GM23338 (cell line): ENCODE data around the gene CTNNBIP1. TPM values are rescaled to one million over a fixed set of nuclear protein-coding genes. Genes with fewer than 3 reads are reported as not detected.

Experiments used
- ATAC-seq: fragments of 200-7000 bp; cut with Tn5 transposase; 3 replicates; pipeline ENCODE4 v1.9.1; 2020
- DNase-seq: peaks from one replicate; pipeline ENCODE4 v3.0.0-alpha.2; 2015; ENCODE audit warnings: low spot score
- H2AFZ ChIP-seq: fragments of 200-600 bp; sonication (generic); 2 replicates; pipeline ENCODE4 v1.8.0; 2016; ENCODE audit warnings: antibody characterized with exemption, mild to moderate bottlenecking, moderate library complexity
- H3F3A ChIP-seq: fragments of 200-600 bp; sonication (generic); replicated peaks from 2 replicates; pipeline ENCODE4 v1.8.0; 2017; ENCODE audit warnings: antibody characterized with exemption, mixed run types, low read depth
- H3K27ac ChIP-seq: fragments of 200-600 bp; sonication (generic); 2 replicates; pipeline ENCODE4 v1.6.1; 2016; ENCODE audit warnings: low read depth
- H3K27me3 ChIP-seq: fragments of 200-600 bp; sonication (generic); 2 replicates; pipeline ENCODE4 v1.8.0; 2016; ENCODE audit warnings: mild to moderate bottlenecking, mixed run types, moderate library complexity; ENCODE audit not compliant: insufficient read depth
- H3K36me3 ChIP-seq: fragments of 200-600 bp; sonication (generic); 2 replicates; pipeline ENCODE4 v1.8.0; 2016; ENCODE audit warnings: mild to moderate bottlenecking; ENCODE audit not compliant: insufficient read depth
- H3K4me1 ChIP-seq: fragments of 200-600 bp; sonication (generic); 2 replicates; pipeline ENCODE4 v1.8.0; 2016; ENCODE audit warnings: mild to moderate bottlenecking, moderate library complexity; ENCODE audit not compliant: insufficient read depth
- H3K4me2 ChIP-seq: fragments of 200-600 bp; sonication (generic); 2 replicates; pipeline ENCODE4 v1.7.1; 2017; ENCODE audit warnings: mixed run types
- H3K4me3 ChIP-seq: fragments of 200-600 bp; sonication (generic); 2 replicates; pipeline ENCODE4 v1.6.1; 2016; ENCODE audit warnings: mixed run types
- H3K79me2 ChIP-seq: fragments of 200-600 bp; sonication (generic); replicated peaks from 2 replicates; pipeline ENCODE4 v1.8.0; 2017; ENCODE audit warnings: mild to moderate bottlenecking; ENCODE audit not compliant: insufficient read depth
- H3K9me2 ChIP-seq: fragments of 200-600 bp; sonication (generic); 2 replicates; pipeline ENCODE4 v1.8.0; 2017; ENCODE audit not compliant: insufficient read depth
- H4K20me1 ChIP-seq: fragments of 200-600 bp; sonication (generic); replicated peaks from 2 replicates; pipeline ENCODE4 v1.8.0; 2017; ENCODE audit warnings: mild to moderate bottlenecking; ENCODE audit not compliant: insufficient read depth
- H3K27ac Mint-ChIP-seq: 2 replicates; pipeline ENCODE4 v1.8.0; 2020; ENCODE audit warnings: inconsistent platforms, mild to moderate bottlenecking, moderate library complexity, mixed read lengths
- H3K27me3 Mint-ChIP-seq: 3 replicates; pipeline ENCODE4 v1.8.0; 2022; ENCODE audit warnings: low read depth, mild to moderate bottlenecking, moderate library complexity, mixed read lengths, inconsistent platforms; ENCODE audit not compliant: insufficient read depth, poor library complexity
- H3K36me3 Mint-ChIP-seq: 3 replicates; pipeline ENCODE4 v1.8.0; 2021; ENCODE audit warnings: low read depth, mild to moderate bottlenecking, inconsistent platforms, moderate library complexity, mixed read lengths
- H3K4me1 Mint-ChIP-seq: 3 replicates; pipeline ENCODE4 v1.8.0; 2020; ENCODE audit warnings: mild to moderate bottlenecking, inconsistent platforms, mixed read lengths
- H3K4me3 Mint-ChIP-seq: 3 replicates; pipeline ENCODE4 v1.8.0; 2021; ENCODE audit warnings: moderate library complexity, mild to moderate bottlenecking, inconsistent platforms, mixed read lengths
- H3K9me3 Mint-ChIP-seq: 3 replicates; pipeline ENCODE4 v1.8.0; 2020; ENCODE audit warnings: moderate library complexity, mild to moderate bottlenecking, inconsistent platforms, mixed read lengths
- CTCF ChIP-seq, 2 experiments: fragments of 200-600 bp in 1 of 2; sonication (generic) in 1 of 2; conservative IDR thresholded peaks; 2 replicates each; pipeline versions ENCODE4 v1.5.1 to v1.6.1; 2016 to 2017; ENCODE audit warnings: antibody characterized with exemption in 2 of 2, low read depth in 2 of 2, mild to moderate bottlenecking in 2 of 2, moderate library complexity in 1 of 2
- EZH2 ChIP-seq: fragments of 200-600 bp; sonication (generic); IDR thresholded peaks from one replicate; pipeline ENCODE4 v1.8.0; 2017; ENCODE audit warnings: antibody characterized with exemption, mild to moderate bottlenecking, low read depth; ENCODE audit not compliant: unreplicated experiment
- EZH2phosphoT487 ChIP-seq: fragments of 200-600 bp; sonication (generic); IDR thresholded peaks from one replicate; pipeline ENCODE4 v1.8.1; 2018; ENCODE audit warnings: antibody characterized with exemption; ENCODE audit not compliant: unreplicated experiment
- JUNB ChIP-seq: IDR thresholded peaks from one replicate; pipeline ENCODE4 v1.6.1; 2016; ENCODE audit warnings: antibody characterized with exemption; ENCODE audit not compliant: unreplicated experiment
- NANOG ChIP-seq: IDR thresholded peaks from 2 replicates; pipeline ENCODE4 v1.6.1; 2016; ENCODE audit warnings: antibody characterized with exemption, borderline replicate concordance
- POLR2AphosphoS5 ChIP-seq: IDR thresholded peaks from 2 replicates; pipeline ENCODE4 v1.6.1; 2016; ENCODE audit warnings: antibody characterized with exemption, low read depth
- REST ChIP-seq: IDR thresholded peaks from one replicate; pipeline ENCODE4 v1.6.1; 2018; ENCODE audit warnings: antibody characterized with exemption; ENCODE audit not compliant: unreplicated experiment
- STAT1 ChIP-seq: IDR thresholded peaks from one replicate; pipeline ENCODE4 v1.6.1; 2016; ENCODE audit warnings: antibody characterized with exemption; ENCODE audit not compliant: unreplicated experiment
- ZNF114 ChIP-seq: fragments of 250-450 bp; sonication (Bioruptor Pico); IDR thresholded peaks from 2 replicates; pipeline ENCODE4 v1.5.0; 2020; ENCODE audit warnings: mild to moderate bottlenecking, moderate library complexity
- ZNF331 ChIP-seq: fragments of 250-450 bp; sonication (Bioruptor Pico); IDR thresholded peaks from 2 replicates; pipeline ENCODE4 v1.5.0; 2020; ENCODE audit warnings: low read depth, mild to moderate bottlenecking, moderate library complexity
- ZNF462 ChIP-seq: fragments of 250-450 bp; sonication (Bioruptor Pico); IDR thresholded peaks from 2 replicates; pipeline ENCODE4 v1.5.0; 2020; ENCODE audit warnings: mild to moderate bottlenecking, moderate library complexity
- polyA plus RNA-seq: library from polyadenylated mRNA; unstranded; fragments of >200 nt; fragmentation: Nextera tagmentation; extraction: Ambion mirVana; gene quantifications from 2 replicates; pipeline ENCODE4 v1.2.1, GENCODE V29; 2016
- total RNA-seq: library from RNA; depleted of rRNA; stranded (reverse); fragments of >200 nt; shearing (Covaris generic); gene quantifications from 2 replicates; pipeline ENCODE4 v1.2.3, GENCODE V29; 2014

CTNNBIP1 gene
- total and polyA plus RNA-seq, 2 experiments from 2014 or later: 30.3 to 55.1 TPM

GRCh38 chr1:9855186-9855585 is 54.9 kb downstream of the CTNNBIP1 start:
- peaks cover 4% of the 10 kb centered on the region for H3K27me3 Mint-ChIP-seq
- no peak overlapping the region for H3K4me3 Mint-ChIP-seq
- H3K36me3 Mint-ChIP-seq: peaks cover 29% of the 10 kb centered on the region
- no peak overlapping the region for H3K27ac Mint-ChIP-seq
- no peaks in the 10 kb centered on the region for H3K79me2 ChIP-seq
- no peaks in the 10 kb centered on the region for H3K9me2 ChIP-seq
- H3K4me2 ChIP-seq: no peak overlapping the region
- H3K4me1 ChIP-seq: peaks cover 7% of the 10 kb centered on the region; the same call in 1 of the 2 replicates
- H3K27me3 ChIP-seq: no peaks in the 10 kb centered on the region
- no peaks in the 10 kb centered on the region for H3K36me3 ChIP-seq
- peaks cover 7% of the 10 kb centered on the region; the same call in 2 of the 3 replicates for H3K9me3 Mint-ChIP-seq
- H3K27ac ChIP-seq: no peak overlapping the region
- ATAC-seq: no peak
- H2AFZ ChIP-seq: no peak overlapping the region
- H4K20me1 ChIP-seq: no peaks in the 10 kb centered on the region
- 0 out of 2 replicates have a peak, but pooled peaks cover 2% of the 10 kb centered on the region for H3F3A ChIP-seq
- peaks cover 35% of the 10 kb centered on the region for H3K4me1 Mint-ChIP-seq
- TF ChIP-seq JUNB (no peak), POLR2AphosphoS5 (no peak), EZH2 (no peak)
- DNase-seq: no peak
- no peak overlapping the region for H3K4me3 ChIP-seq

- peaks cover 24% of the 10 kb centered on the region for H3K36me3 Mint-ChIP-seq
- H3K4me1 Mint-ChIP-seq: peaks cover 29% of the 10 kb centered on the region
- ATAC-seq: no peak
- H3K36me3 ChIP-seq: no peaks in the 10 kb centered on the region
- H4K20me1 ChIP-seq: no peaks in the 10 kb centered on the region
- H2AFZ ChIP-seq: no peak overlapping the region
- H3K9me3 Mint-ChIP-seq: peaks cover 7% of the 10 kb centered on the region; the same call in 1 of the 3 replicates
- no peaks in the 10 kb centered on the region; the same call in 1 of the 2 replicates for H3K4me1 ChIP-seq
- 0 out of 2 replicates have a peak, but pooled peaks cover 2% of the 10 kb centered on the region for H3F3A ChIP-seq
- H3K4me3 ChIP-seq: no peak overlapping the region
- H3K27me3 ChIP-seq: no peaks in the 10 kb centered on the region
- peaks cover 2% of the 10 kb centered on the region for H3K27me3 Mint-ChIP-seq
- H3K4me3 Mint-ChIP-seq: no peak overlapping the region
- H3K9me2 ChIP-seq: no peaks in the 10 kb centered on the region
- no peak overlapping the region for H3K4me2 ChIP-seq
- H3K79me2 ChIP-seq: no peaks in the 10 kb centered on the region
- H3K27ac ChIP-seq: no peak overlapping the region
- no peak overlapping the region for H3K27ac Mint-ChIP-seq
- no peak for DNase-seq
- TF ChIP-seq REST (no peak), NANOG (no peak), POLR2AphosphoS5 (no peak), EZH2phosphoT487 (no peak), EZH2 (no peak), STAT1 (no peak), CTCF (conservative IDR thresholded peaks at IDR 0.05; ENCODE audit: low read depth in 2 of 2) (no peak), JUNB (no peak), ZNF114 (CRISPR knock-in tag) (no peak), ZNF331 (no peak), ZNF462 (CRISPR knock-in tag) (no peak)
Observed at GRCh38 chr1:9853249-9853595, 56.8 kb downstream of the CTNNBIP1 start.
